Astrocyte of the spinal cord (primary cell): ENCODE results near the gene PGAP2.
A peak's percentile ranks its signal among the peaks of the same experiment; 100 is the strongest.
"Not testable (repeated sequence)": the region's sequence is repeated elsewhere in the genome, so short reads cannot be mapped to it uniquely, and the experiment has no call there.

Experiments
- DNase-seq: peaks from one replicate; pipeline ENCODE4 v3.0.0; 2011; ENCODE audit warnings: low read depth, low spot score
- H3K4me3 ChIP-seq: 2 replicates; pipeline ENCODE4 v1.5.1; 2011; ENCODE audit warnings: low read depth, mild to moderate bottlenecking, low read length, moderate library complexity
- in situ Hi-C: cut with HindIII; loops from 2 replicates; pipeline ENCODE4 v1.10.0; 2017; ENCODE audit warnings: low sequenced_read_pairs
- TF ChIP-seq, protein P1 (sequence below): IDR thresholded peaks from 2 replicates; pipeline ENCODE4 v1.5.1; 2012; ENCODE audit warnings: low read depth, mild to moderate bottlenecking, low read length, inconsistent platforms

The PGAP2 gene

DNA sequence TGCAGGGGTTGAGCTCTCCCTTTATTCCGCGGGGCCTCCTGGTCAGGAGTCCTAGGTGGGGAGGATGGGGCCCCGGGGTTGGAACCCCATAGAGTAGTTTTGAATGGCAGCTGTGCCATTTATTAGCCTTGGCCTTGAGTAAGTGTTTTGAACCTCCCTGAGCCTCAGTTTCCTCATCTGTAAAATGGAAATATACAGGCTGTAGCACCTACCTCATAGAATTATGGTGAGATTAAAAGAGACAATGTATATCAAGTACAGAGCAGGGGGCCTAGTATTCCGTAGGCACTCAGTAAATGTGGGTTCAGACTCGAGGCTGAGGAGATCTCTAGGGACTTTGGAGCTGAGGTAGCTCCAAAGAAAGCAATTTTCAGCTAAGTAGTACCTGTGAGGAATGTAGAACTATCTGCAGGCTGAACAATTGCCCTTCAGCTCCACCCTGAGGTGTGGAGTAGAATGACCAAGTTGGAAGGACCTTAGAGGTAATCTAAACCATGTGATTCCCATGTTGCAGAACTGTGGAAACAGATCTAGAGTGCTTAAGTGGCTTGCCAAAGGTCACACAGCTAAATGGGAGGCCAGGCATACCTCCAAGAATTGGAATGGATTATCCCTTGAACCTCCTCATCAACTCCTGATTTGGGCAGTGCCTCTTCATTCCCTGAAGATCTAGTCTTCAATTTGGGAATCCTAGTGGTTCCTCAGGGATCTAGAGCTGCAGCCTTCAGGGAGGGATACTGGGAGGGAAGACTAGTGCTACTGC lies 682 bp downstream of the PGAP2 start:
- H3K4me3 ChIP-seq: peak overlapping the region; percentile 88
- TF ChIP-seq, protein P1, sequence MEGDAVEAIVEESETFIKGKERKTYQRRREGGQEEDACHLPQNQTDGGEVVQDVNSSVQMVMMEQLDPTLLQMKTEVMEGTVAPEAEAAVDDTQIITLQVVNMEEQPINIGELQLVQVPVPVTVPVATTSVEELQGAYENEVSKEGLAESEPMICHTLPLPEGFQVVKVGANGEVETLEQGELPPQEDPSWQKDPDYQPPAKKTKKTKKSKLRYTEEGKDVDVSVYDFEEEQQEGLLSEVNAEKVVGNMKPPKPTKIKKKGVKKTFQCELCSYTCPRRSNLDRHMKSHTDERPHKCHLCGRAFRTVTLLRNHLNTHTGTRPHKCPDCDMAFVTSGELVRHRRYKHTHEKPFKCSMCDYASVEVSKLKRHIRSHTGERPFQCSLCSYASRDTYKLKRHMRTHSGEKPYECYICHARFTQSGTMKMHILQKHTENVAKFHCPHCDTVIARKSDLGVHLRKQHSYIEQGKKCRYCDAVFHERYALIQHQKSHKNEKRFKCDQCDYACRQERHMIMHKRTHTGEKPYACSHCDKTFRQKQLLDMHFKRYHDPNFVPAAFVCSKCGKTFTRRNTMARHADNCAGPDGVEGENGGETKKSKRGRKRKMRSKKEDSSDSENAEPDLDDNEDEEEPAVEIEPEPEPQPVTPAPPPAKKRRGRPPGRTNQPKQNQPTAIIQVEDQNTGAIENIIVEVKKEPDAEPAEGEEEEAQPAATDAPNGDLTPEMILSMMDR: peak; percentile 30
- in situ Hi-C loops: no loop called here
- DNase-seq: peak; percentile 44

DNA sequence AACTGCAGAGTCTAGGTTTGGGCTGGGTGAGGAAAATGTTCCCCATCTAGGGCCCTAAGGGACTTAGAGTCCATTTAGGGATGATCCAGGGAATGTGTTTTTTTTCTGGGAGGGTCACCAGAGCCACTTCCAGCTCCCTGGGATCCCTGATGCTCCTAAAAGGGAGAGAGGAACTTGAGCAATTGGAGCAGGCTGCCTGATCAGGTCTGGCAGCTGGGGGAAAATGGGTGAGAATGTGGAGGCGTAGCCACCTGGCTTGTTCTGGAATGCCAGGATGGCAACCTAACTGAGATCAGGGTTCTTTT lies 1.2 kb downstream of the PGAP2 start:
- in situ Hi-C loops: no loop called here
- TF ChIP-seq, protein P1: no peak
- no peak for DNase-seq
- no peak overlapping the region for H3K4me3 ChIP-seq

DNA sequence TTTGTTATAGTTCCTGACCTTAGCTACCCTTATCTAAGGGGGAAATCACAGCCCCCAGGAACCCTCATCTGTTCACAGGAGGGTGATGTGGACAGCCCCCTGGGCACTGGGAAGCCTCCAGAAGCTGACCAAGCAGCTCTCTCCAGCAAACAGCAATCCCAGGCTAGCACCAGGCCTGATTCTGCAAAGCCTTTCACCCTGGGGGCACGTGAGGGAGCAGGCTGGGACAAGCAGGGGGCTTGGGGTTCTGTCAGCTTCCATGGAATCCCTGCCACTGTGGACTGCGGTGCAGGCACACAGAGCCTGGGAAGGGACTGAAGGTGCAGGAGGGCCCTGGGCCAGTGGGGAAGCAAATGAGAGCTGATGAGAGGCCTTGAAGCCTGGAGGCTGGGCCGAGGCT lies 2.1 kb downstream of the PGAP2 start:
- H3K4me3 ChIP-seq: no peak overlapping the region
- TF ChIP-seq, protein P1: no peak
- in situ Hi-C loops: no loop called here
- no peak for DNase-seq

DNA sequence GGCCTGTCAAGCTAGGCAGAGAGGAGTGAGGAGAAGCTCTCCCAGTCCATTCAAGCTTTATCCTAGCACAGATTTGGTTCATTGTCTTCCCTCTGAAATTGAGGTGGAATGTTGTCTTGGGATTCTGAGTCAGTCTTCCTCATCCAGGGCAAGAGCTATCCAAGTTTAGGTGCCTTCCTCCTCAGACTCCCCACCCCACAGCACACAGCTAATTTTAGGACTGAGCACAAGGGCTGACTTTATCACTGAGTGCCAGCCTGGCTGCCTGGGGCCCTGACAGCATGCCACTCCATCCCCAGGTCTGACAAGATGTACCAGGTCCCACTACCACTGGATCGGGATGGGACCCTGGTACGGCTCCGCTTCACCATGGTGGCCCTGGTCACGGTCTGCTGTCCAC lies 2.6 kb downstream of the PGAP2 start:
- TF ChIP-seq, protein P1: no peak
- no peak overlapping the region for H3K4me3 ChIP-seq
- in situ Hi-C loops: no loop called here
- DNase-seq: no peak

DNA sequence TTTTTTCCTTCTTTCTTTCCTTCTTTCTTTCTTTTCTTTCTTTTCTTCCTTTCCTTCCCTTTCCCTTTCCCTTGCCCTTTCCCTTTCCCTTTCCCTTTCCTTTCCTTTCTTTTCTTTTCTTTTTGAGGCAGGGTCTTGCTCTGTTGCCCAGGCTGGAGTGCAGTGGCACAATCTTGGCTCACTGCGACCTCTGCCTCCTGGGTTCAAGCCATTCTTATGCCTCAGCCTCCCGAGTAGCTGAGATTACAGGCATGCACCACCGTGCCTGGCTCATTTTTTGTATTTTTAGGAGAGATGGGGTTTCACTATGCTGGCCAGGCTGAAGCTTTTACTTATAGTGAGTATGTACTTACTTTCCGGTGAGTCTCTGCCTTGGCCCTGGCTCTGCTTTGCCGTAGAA lies 6.5 kb downstream of the PGAP2 start:
- DNase-seq, H3K4me3 ChIP-seq, in situ Hi-C loops: not testable (repeated sequence)

DNA sequence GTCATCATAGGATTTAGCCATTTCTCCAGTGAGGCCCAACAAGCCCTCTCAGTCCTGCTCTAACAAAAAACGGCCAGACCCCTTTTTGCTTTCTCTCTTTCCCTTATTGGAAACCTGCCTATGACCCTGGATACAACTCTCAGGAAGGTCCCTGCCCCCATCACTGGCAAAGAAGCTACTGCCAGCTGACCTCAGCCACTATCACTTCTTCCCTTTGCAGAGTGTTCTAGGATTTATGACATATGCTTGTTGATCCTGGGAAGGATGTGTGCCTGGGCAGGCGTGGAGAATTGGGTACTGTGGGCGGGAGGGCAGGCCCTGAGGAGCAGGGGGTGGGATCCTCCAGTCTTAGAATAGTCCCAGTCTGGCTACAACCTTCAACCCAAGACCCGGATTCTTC lies 7.5 kb downstream of the PGAP2 start:
- TF ChIP-seq, protein P1: no peak
- DNase-seq: no peak
- H3K4me3 ChIP-seq: no peak overlapping the region
- in situ Hi-C loops: no loop called here

DNA sequence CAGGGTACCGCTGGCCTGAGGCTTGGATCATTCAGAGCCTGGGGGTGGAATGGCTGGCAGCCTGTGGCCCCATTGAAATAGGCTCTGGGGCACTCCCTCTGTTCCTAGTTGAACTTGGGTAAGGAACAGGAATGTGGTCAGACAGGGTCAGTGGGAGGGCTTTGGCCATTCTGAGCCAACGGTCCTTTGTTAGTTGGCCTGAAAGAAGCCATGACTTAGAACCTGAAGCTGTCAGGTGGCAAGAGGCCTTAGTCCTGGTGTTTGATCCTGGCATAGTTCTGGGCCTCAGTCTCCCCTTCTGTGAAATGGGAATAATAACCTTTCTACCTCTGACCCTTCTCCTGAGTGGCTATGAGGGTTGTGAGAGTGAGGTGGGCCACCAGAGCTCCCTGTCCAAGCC lies 8.3 kb downstream of the PGAP2 start:
- TF ChIP-seq, protein P1: no peak
- in situ Hi-C loops: no loop called here
- no peak for DNase-seq
- no peak overlapping the region for H3K4me3 ChIP-seq
